Gastrocnemius medialis (tissue), 4 donors: ENCODE measurements around the gene ARMC3.

Experiments used
- POLR2A ChIP-seq, 2 donors: fragments of 450-650 bp; IDR thresholded peaks; one replicate each; pipeline ENCODE4 v1.6.1; 2017; ENCODE audit warnings: antibody characterized with exemption in 2 of 2, mild to moderate bottlenecking in 2 of 2, moderate library complexity in 2 of 2
- TF ChIP-seq, protein P1 (sequence below), 5 experiments: fragments of 450-650 bp in 3 of 5; fragments of 200-600 bp in 2 of 5; sonication (generic) in 2 of 5; IDR thresholded peaks in 4 of 5; conservative IDR thresholded peaks in 1 of 5; 1 replicate in 4 of 5; 2 replicates in 1 of 5; pipeline ENCODE4 v1.5.1; 2016 to 2019; ENCODE audit warnings: antibody characterized with exemption in 5 of 5, mild to moderate bottlenecking in 3 of 5, moderate library complexity in 3 of 5

DNA sequence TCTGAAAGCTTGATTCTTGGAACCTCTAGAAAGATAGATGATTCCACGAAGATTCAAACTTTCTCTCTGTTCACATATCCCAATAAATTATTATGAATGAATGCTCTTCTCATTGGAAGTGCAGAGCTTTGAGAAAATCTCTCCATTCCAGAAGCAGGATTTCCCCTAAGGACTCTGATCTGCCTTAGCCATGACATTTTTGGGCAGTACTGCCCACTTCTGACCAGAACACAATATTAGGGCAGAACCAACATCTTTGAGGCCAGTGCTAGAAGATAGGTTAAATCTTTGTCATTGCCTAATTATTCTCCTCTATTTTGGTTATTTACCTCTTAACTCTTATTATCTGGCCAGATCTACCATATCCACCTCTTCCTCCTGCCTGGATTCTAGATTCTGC is 49.9 kb downstream of the ARMC3 start:
- TF ChIP-seq, protein P1, sequence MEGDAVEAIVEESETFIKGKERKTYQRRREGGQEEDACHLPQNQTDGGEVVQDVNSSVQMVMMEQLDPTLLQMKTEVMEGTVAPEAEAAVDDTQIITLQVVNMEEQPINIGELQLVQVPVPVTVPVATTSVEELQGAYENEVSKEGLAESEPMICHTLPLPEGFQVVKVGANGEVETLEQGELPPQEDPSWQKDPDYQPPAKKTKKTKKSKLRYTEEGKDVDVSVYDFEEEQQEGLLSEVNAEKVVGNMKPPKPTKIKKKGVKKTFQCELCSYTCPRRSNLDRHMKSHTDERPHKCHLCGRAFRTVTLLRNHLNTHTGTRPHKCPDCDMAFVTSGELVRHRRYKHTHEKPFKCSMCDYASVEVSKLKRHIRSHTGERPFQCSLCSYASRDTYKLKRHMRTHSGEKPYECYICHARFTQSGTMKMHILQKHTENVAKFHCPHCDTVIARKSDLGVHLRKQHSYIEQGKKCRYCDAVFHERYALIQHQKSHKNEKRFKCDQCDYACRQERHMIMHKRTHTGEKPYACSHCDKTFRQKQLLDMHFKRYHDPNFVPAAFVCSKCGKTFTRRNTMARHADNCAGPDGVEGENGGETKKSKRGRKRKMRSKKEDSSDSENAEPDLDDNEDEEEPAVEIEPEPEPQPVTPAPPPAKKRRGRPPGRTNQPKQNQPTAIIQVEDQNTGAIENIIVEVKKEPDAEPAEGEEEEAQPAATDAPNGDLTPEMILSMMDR (IDR thresholded peaks at IDR 0.05 in 4 of 5, conservative IDR thresholded peaks at IDR 0.05 in 1 of 5): no peak
- TF ChIP-seq POLR2A (IDR thresholded peaks at IDR 0.05): no peak
